Muscle of arm (tissue), 12 donors: ENCODE results near the gene AP4S1. TPM values are rescaled to one million over a fixed set of nuclear protein-coding genes. Genes with fewer than 3 reads are reported as not detected.
"Not testable (repeated sequence)": the region's sequence is repeated elsewhere in the genome, so short reads cannot be mapped to it uniquely, and the experiment has no call there.

ENCODE experiments used
- DNase-seq: peaks from one replicate; pipeline ENCODE4 v3.0.0-alpha.2; 2013
- polyA plus RNA-seq, 12 donors: library from polyadenylated mRNA; unstranded; fragments of 120-200 nt; gene quantifications; one replicate each; pipeline ENCODE4 v1.2.1, GENCODE V29; 2013; ENCODE audit not compliant: insufficient read length in 12 of 12

The AP4S1 gene
- polyA plus RNA-seq, 12 donors = 9.4 to 20.8 (median 15.1) TPM; not detected in 1

DNA sequence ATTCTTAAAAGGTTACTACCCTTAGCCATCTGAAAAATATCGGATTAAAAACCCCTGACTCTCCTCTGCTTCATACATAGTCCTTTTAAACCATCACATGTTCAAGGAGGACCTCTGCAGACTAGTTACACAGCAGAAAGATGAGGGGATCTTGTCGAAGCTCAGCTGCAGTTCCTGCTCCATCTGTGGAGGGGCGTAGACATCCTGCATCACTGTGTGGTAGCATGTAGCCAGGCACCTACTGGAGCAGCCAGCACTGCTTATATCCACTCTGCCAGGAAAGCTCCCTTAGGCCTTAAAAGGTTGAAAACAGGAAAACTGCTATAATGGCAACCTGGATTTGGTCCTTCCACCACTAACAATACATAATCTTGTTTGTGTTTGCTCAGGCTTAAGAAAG, 58.3 kb downstream of the AP4S1 start:
- no peak for DNase-seq

DNA sequence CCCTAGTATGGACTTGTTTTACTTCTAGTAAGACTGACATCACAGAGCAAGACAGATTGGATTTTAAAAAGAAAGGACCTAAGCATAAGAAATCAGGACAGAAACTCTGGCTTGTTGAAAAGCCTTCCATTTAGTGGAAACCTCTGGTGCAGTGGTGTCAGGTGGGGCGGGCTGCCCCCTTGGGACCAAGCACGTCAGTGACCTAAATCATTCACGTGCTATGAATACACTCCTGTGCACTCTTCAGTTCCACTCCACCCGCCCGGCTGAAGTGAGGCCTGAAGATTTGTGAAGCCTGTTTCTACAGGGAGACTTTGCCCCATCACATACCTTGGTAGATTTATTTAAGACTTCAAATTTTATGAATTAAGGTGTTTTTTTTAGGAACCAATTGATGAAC, 58.9 kb downstream of the AP4S1 start:
- DNase-seq = no peak

DNA sequence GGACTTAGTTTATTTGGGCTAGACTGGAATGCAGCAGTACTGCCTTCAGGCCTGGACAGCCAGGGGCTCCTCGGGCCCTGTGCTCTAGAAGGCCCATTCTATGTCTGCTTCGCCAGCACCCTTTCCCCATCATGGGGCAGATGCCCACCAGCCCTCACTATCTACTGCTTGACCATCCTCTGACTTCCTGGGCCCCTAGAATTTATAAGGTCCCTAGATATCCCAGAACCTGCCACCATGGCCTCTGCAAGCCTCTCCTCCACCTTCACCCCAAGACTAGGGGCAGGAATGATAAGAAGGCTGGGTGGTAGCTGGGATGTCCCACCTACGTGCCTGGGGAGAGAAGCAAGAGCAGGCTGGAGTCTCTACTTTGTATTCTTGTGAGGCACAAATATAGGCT, 59.6 kb downstream of the AP4S1 start:
- no peak for DNase-seq

DNA sequence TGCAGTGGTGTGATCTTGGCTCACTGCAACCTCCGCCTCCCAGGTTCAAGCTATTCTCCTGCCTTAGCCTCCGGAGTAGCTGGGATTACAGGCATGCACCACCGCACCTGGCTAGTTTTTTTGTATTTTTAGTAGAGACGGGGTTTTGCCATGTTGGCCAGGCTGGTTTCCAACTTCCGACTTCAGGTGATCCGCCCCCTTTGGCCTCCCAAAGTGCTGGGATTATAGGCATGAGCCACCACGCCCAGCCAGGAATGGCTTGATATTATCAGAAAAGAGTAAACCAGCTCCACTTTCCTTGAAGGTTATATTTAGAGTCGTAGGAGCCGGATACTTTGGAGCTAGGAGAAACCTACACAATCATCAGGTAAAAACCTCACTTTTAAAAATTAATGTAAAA, 61.0 kb downstream of the AP4S1 start:
- not testable (repeated sequence) for DNase-seq

DNA sequence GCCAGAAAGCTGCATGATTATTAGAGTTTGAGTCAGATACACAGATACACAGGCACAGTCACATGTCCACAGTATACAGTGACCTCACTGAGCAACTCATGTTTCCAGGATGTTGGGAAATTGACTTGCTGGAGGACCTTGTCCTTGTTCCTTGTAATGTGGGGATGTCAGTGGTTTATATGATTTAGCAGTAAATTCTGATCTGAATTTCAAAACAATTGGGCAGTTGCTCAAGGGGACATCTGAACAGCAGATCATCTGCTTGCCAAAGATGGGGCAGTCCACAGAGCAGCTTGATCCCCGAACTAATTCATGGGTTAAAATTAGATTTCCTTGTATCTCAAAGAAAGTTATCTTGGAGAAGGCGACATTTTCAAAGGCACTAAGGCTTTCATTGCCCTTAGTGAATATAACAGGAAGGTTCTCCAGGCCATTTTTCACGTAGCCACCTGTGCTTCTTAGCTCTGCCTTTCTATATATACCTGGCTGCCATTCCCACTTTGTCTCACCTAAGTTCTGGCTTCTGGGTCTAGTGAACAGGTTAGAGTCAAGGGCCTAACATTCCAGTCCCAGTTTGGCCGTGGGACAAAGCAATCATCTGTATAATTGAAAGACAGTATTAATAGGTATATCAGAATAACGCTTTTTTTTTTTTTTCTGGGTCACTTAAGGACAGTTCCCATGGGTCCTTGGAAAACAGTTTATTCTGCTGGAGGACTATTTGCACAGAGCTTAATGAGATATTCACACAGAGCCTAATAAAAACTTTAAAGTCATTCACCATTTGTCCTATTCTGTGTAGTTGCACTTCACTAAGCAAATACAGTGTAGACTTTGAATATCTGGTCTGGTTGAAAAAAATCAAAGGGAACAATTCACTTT, 65.7 kb downstream of the AP4S1 start:
- peak; percentile 17 for DNase-seq

DNA sequence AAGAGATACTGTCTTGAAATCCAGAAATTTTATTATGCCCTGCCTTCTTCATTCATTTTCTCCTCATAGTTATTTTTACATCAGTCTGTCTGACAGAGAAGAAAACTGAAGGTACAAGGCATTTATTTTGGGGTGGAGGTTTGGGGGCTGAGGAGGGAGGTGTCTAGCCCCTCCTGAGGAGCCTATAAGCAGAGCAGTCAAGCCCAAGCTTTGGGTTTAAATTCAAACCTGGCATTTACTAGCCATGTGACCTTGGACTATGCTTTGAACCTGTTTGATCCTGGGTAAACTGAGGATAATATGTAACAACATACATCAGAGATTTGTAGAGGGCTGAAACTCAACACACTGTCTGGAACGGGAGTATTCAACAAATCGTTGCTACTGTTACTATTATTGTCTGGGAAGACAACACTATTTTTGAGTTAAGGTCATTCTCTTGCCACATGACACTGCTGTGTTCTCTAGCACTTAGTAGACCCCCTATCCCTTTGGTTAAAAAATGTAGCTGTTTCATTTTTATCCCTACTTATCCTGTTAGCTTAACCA, 66.8 kb downstream of the AP4S1 start:
- no peak for DNase-seq

DNA sequence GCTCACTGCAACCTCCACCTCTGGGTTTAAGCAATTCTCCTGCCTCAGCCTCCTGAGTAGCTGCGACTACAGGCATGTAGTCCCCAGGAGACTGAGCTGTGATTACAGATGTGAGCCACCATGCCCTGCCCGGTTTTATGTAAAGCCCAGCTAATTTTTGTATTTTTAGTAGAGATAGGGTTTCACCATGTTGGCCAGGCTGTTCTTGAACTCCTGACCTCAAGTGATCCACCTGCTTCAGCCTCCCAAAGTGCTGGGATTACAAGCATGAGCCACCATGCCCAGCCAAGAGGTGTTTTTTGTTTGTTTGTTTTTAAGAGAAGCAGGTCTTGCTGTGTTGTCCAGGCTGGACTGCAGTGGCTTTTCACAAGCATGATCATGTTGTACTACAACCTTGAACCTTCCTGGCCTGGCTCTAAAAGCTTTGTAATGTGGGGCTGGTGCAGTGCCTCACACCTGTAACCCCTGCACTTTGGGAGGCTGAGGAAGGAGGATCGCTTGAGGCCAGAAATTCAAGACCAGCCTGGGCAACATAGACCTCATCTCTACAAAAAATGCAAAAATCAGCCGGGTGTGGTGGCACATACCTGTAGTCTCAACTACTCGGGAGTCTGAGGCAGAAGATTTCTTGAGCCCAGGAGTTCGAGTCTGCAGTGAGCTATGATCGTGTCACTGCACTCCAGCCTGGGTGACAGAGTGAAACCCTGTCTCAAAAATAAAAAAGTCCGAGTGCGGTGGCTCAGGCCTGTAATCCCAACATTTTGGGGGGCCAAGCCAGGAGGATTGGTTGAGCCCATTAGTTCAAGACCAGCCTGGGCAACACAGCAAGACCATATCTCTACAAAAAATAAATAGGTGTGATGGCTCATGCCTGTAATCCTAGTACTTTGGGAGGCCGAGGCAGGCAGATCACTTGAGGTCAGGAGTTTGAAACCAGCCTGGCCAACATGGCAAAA, 68.7 kb downstream of the AP4S1 start:
- DNase-seq = not testable (repeated sequence)

DNA sequence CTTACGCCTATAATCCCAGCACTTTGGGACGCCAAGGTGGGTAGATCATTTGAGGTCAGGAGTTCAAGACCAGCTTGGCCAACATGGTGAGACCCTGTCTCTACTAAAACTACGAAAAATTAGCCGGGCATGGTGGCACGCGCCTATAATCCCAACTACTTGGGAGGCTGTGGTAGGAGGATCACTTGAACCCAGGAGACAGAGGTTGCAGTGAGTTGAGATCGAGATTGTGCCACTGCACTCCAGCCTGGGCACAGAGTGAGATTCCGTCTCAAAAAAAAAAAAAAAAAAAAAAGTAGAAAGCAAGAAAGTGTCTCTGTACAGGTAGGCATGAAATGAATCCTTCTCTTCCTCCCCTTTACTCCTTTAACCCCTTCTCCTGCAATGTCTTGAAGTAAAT, 70.4 kb downstream of the AP4S1 start:
- not testable (repeated sequence) for DNase-seq

DNA sequence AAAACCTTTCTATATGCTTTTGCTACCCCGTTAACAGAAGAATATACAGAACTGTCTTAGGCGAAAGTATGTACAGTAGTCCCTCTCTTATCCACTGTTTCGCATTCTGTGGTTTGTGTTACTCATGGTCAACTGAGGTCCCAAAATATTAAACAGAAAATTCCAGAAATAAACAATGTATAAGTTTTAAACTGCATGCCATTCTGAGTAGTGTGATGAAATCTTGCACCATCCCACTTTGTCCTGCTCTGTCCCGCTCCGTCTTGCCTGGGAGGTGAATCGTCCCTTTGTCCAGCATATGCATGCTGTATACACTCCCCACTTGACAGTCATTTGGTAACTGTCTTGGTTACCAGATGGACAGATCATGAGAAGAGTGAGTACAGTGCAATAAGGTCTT, 70.8 kb downstream of the AP4S1 start:
- DNase-seq = no peak

DNA sequence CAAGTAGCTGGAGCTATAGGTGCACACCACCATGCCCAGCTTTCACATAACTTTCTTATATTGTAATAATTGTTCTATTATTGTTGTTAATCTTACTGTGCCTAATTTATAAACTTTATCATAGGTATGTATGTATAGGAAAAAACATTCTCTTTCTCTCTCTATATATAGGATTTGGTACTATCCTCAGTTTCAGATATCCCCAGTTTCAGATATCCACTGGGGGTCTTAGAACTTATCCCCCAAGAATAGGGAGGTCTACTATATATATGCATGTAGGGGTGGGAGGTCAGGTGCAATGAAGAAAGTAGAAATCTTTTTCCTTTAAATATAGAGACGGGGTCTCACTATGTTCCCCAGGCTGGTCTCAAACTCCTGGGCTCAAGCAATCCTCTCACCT, 71.6 kb downstream of the AP4S1 start:
- DNase-seq = no peak

DNA sequence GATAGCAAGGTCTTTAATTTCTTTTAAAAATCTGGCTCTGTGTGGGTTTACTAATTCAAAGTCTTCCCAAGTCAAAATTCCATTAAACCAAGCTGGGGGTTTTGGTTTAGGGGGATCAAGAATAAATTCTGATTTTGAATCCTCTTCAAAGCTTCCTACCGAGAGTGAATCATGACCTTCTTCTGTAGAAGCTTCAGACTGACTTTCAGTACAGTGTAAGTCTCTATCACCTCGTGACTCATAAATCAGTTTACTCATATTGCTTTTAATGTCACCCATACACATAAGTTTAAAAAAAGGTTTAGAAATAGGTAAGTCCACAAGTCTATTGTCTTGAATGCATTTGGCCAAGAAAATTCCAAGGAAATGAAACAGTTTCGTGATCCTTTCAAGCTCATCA, 81.3 kb downstream of the AP4S1 start:
- DNase-seq = no peak

DNA sequence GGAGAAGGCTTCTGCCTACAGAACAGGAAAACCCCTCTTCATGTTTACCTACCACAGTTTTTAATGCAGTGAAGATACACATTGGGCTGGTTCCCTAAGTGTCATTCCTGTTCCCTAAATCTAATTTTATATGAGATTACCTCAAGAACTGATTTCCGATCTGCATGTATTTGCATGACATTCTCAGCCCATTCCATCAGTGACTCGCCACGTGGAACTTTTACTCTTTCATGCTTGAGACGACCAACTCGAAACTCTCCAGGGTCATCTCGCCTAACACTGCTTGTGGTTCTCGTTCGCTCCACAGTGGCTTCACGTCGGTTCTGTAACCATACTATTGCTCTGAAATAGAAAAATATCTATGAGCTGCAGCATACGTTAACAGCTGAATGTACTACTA, 83.8 kb downstream of the AP4S1 start:
- DNase-seq = no peak

DNA sequence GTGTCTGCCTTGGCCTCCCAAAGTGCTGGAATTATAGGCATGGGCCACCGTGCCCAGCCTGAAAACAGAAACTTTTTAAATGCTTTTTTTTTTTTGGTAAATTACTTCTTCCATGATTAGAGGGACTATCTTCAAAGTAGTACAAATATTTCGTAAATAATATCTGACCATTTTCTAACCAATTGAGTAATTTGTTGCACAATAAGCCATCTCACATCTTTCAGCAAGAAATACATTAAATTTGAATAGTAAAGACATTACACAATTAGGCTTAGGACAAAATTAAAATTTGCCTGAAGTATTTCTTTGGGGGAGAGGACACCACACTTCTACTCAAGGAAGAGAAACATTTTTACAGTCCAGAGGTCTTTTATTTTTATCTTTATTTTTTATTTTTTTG, 85.4 kb downstream of the AP4S1 start:
- DNase-seq = no peak

DNA sequence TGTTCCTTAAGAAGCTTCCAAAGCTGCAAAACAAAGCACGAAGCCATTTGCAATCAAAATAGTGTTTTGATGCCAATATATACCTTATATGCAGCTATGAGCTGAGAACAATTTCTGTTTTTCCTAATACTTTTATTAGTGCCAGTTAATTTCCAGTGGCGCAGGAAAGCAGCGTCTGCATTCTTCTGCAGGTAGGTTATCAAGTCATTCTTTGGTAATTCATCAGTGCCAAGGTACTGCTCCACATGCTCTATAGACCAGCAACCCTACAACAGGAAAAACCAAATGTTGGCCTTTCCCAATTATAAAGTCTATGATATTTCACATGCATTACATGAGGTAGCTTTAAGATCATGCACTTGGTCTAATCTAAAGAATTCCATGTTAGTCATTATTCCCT, 88.3 kb downstream of the AP4S1 start:
- DNase-seq = no peak

DNA sequence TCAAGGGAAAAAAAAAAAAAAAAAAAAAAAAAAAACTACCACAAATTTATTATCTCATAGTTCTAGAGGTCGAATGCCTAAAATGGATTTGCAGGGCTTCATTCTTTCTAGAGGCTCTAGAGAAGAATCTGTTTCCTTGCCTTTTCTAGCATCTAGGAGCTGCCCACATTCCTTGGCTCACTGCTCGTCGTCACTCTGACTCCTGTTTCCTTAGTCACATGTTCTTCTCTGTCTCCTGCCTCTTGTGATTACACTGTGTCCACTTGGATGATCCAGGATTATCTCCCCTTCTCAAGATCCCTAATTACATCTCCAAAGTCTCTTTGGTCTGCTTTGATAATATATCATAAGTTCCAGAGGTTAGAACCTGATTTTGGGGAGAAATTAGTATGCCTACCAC, 93.4 kb downstream of the AP4S1 start:
- no peak for DNase-seq

DNA sequence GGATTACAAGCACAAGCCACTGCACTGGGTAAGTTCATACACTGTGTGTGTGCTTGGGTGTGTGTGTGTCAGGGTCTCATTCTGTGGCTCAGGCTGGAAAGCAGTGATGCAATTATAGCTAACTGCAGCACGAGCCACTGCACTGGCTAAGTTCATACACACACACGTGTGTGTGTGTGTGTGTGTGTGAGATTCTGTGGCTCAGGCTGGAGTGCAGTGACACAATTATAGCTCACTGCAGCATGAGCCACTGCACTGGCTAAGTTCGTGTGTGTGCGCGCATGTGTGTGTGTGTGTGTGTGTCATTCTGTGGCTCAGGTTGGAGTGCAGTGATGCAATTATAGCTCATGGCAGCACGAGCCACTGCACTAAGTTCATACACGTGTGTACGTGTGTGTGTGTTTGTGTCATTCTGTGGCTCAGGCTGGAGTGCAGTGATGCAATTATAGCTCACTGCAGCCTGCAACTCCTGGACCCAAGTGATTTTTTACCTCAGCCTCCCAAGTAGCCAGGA, 96.7 kb downstream of the AP4S1 start:
- DNase-seq = no peak

DNA sequence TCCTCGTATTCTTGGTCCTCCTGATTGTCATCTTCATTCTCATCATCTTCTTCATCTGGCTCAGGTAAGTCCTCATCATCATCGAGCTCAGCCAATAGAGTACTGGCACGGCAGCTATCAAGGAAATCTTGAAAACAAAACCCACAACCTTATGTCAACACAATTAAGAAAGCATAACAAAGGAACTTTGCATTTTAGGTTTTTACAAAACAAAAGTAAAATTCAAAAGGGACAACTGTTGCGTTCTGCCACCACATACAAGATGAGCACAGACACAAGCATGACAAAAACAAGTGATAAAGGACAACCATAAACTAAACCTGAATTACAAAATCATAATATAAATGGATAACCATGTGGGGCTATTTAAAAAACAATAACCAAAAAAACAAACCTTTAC, 97.5 kb downstream of the AP4S1 start:
- DNase-seq = no peak

DNA sequence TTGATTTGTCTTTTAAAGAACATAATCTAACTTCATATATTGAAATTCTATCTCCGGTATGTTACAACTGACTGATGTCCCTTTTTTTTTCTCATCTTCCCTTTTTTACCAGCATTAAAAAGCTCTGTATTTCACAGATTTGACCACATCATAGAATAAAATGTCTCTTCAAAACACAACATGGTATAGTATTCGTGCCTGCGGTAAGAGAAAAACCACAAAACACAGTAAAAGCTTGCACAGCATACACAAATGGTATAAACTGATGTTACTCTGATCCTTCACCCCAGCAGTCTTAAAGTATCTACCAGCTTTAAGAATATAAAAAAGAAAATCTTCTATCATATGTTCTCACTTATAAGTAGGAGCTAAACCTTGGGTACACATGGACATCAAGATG, 98.7 kb downstream of the AP4S1 start:
- no peak for DNase-seq

DNA sequence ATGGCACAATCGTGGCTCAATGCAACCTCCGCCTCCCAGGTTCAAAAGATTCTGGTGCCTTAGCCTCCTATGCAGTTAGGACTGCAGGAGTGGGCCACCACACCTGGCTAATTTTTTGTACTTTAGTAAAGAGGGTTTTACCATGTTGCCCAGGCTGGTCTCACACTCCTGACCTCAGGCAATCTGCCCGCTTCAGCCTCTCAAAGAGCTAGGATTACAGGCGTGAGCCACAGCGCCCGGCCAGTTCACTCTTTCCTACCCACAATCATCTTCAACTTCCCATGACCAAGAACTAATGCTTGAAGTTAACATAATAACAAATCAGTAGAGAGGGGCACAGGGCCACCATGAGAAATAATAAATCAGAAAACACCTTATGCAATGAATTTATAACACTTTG, 99.8 kb downstream of the AP4S1 start:
- DNase-seq = no peak

DNA sequence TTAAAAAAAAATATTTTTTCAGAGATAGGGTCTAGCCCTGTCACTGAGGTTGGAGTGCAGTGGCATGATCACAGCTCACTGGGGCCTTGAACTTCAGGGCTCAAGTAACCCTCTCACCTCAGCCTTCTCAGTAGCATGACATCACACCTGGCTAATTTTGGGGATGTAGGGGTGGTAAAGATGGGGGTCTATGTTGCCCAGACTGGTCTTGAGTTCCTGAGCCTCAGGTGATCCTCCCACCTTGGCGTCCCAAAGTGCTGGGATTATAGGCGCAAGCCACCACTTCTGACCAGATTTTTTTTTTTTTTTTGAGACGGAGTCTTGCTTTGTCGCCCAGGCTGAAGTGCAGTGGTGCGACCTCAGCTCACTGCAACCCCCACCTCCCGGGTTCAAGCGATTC, 101.2 kb downstream of the AP4S1 start:
- DNase-seq = no peak

DNA sequence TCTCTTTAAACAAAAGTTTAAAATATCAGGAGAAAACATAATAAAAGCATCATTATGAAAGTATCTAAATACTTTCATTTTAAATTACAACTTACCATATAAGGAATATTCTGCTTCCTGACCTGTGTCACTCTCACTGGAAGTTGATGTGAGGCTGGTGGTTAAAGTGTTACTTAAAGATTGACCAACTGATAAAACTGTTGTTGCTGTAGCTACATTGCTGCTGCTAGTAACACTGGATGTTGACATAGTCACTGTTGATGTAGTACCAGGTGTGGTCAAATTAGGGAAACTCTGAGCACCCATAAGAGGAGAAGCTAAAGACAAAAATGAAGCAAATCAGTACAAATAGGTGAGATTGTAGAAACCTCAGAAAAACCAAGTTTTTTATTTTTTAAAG, 102.2 kb downstream of the AP4S1 start:
- DNase-seq = no peak
